B cell (primary cell): ENCODE results near the gene NME7.

Experiments
- CTCF ChIP-seq: fragments of 200-600 bp; IDR thresholded peaks from one replicate; pipeline ENCODE4 v1.8.0; 2022; ENCODE audit warnings: antibody characterized with exemption, mild to moderate bottlenecking
- EZH2 ChIP-seq: IDR thresholded peaks from 2 replicates; pipeline ENCODE4 v1.6.1; 2012; ENCODE audit warnings: borderline replicate concordance, low read depth, mild to moderate bottlenecking, moderate library complexity, low read length; ENCODE audit not compliant: insufficient read depth, poor library complexity, severe bottlenecking

GRCh38 chr1:169327875-169328274, 39.7 kb downstream of the NME7 start:
- TF ChIP-seq CTCF (no peak), EZH2 (no peak)
